D341Med (cell line): Measurements from ENCODE around the gene CELA3B.
"Not testable (repeated sequence)": the region's sequence is repeated elsewhere in the genome, so short reads cannot be mapped to it uniquely, and the experiment has no call there.

Experiments
- DNase-seq: peaks from one replicate; pipeline ENCODE4 v3.0.0; 2012; ENCODE audit warnings: low spot score

Gene CELA3B

DNA sequence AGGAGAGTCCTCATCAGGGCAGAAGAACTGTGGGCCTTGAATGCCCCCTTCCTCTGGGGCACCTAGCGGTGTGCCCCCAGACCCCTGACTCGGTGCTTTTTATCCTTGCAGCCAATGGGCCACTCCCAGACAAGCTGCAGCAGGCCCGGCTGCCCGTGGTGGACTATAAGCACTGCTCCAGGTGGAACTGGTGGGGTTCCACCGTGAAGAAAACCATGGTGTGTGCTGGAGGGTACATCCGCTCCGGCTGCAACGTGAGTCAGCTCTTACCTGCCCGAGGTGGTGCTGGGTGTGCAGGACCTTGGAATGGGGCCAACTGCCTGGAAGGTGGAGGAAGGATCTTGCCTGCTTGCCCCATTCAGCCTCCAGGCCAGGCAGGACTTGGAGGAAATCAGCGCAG lies 30.4 kb downstream of the CELA3B start:
- not testable (repeated sequence) for DNase-seq

DNA sequence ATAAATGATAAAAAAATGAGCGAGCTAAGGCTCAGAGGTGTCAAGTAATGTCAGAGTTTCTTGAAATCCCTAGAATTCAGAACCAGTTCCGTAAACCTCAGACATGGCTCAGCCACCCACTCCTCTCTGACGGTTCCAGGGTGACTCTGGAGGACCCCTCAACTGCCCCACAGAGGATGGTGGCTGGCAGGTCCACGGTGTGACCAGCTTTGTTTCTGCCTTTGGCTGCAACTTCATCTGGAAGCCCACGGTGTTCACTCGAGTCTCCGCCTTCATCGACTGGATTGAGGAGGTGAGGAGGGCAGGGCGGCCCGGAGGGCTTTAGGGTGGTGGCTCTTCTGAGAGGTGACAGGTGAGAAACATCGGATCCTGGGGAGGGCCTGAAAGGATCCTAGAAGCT lies 32.7 kb downstream of the CELA3B start:
- not testable (repeated sequence) for DNase-seq

DNA sequence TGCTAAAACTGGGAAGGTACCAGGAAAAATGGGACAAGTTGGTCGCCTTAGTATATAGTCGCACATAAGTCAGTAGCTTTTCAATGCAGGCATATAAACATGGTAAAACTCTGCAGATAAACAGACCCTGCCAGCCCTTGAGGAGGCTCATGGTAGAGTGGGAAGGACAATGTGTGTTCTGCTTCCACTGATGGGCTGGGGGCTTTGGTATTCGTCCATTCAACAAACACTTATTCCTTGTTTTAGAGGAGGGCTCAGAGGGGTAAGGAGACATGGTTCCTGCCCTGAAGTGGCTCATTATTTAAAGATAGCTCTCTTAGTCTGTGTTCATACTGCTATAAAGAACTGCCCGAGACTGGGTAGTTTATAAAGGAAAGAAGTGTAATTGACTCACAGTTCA lies 35.9 kb downstream of the CELA3B start:
- not testable (repeated sequence) for DNase-seq

DNA sequence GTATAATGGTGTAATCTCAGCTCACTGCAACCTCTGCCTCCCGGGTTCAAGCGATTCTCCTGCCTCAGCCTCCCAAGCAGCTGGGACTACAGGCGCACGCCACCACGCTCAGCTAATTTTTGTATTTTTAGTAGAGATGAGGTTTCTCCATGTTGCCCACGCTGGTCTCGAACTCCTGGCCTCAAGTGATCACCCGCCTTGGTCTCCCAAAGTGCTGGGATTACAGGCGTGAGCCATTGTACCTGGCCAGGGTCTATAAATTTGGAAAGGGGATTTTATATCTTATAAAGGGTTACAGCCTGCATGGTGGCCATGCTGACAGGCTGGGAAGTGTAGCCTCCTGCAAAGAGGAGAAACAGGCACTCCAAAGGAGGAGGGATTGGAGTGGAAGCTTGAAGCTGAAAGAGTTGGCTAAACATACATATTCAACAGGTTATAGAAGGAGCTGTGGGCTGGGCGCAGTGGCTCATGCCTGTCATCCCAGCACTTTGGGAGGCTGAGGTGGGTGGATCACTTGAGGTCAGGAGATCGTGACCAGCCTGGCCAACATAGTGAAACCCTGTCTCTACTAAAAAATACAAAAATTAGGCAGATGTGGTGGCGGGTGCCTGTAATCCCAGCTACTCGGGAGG lies 37.9 kb downstream of the CELA3B start:
- DNase-seq, result not testable (repeated sequence)

DNA sequence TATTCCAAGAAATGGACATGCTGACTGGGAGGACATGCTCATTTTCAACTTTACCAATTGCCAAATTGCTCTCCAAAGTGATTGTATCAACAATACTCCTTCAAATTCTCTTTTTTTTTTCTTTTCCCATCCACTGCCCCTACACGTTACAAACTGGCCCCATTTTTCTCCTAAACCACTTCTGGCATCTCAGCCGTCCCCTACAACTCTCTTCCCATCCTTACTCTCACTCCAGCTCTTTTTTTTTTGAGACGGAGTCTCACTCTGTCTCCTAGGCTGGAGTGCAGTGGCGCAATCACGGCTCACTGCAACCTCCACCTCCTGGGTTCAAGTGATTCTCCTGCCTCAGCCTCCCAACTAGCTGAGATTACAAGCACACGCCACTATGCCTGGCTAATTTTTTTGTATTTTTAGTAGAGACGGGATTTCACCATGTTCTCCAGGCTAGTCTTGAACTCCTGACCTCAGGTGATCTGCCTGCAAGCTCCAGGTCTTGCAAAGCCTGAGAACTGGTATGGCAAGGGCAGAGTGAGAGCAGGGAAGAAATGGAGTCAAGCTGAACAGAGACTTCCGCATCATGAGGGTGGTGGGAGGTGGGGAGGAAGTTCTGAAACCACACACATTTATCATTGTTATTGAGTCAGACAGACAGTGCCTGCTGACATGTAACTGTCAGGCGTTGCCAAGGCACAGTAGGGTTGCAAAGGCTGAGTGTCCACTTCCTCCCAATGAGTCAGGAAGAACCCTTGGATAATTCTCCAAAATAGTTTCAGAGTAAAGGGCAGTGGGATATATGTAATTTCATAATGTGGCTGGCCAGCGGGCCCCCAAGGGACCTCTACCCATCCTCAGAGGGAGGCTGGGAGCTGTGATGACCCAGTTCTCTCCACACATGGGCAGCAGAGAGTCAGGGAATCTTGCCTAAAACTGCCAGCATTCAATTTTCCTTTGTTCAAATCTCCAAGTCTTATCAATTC lies 42.0 kb downstream of the CELA3B start:
- DNase-seq, result no peak

DNA sequence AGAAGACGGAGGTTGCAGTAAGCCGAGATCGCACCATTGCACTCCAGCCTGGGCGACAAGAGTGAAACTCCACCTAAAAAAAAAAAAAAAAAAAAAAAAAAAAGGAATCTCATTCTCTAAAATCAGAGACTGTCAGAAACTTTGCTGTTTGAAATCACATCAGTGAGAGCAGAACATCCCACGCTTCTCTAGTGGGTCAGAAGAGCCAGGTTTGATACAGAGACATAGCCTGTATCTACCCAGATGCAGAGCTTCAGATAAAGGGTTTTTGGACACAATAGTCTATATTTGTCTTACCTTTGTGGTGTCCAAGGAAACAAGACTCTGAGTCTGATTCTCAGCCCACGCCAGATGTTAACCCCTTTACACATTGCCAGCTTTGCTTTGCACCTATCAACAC lies 44.2 kb downstream of the CELA3B start:
- DNase-seq, result no peak

DNA sequence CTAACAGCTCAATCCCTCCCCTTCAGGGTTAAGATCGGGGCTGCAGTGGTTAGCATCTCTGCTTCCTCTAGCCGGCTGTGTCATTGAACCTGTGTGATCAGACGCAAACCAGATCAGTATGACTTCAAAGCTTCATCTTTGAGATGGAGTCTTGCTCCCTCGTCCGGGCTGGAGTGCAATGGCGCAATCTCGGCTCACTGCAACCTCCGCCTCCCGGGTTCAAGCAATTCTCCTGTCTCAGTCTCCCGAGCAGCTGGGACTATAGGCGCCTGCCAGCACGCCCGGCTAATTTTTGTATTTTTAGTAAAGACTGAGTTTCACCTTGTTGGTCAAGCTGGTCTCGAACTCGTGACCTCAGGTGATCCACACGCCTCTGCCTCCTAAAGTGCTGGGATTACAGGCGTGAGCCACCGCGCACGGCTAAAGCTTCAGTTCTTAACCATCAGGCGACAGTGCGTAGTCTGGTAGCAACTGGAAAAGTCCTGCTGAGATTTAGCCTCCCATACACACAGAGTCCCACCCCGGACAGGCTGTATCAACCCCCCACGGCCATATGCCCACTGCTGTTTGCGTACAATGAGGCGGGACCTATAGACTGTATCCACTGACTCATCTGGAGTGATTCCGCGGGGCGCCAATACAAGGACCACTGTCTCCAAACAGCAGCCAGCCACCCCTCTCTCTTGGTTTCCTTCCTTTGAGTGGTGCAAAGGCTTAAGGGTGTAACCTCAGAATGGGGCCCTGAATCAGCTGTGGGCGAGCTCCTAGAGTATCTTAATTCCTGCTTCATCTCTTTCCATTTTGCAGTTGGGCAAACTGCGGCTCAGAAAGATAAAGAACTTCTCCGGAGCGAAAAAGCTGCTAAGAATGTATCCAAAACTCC lies 47.9 kb downstream of the CELA3B start:
- DNase-seq, result peak; percentile 75

DNA sequence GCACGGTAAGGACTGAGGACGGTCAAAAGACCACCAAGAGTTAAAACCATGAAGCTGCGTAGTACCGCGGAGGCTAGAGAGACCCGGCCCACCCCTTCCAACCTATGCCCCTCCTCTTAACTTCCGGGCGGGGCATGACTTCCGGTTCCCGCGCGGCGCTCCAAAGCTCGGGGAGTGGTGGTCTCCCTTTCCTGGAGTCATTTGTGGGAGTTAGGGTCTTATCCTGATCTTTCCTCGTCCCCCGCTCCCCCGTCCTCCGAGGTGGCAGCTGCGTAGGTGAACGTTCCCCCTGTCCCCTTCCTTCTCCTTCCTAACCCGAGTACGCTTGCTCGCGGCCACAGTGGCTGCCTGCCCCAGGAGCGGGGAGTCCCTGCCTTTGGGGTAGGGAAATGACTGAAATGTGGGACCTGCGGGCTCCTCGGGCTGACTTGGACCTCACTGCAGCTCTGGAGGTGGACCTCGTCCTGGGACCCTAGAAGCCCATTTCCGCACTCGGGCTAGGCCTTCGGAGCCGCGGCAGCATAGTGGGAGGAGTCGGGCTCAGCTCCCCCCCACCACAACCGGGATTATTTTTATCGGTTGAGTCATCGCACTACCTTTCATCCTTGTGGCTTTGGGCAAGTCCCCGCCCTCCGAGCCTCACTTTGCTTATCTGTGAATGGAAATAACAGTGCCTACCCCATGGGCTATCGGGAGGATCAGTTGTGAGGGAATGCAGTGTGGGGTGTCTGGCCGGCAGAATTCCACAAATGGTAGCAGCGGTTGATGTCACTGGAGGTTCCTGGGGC lies 48.7 kb downstream of the CELA3B start:
- DNase-seq, result peak; percentile 88

DNA sequence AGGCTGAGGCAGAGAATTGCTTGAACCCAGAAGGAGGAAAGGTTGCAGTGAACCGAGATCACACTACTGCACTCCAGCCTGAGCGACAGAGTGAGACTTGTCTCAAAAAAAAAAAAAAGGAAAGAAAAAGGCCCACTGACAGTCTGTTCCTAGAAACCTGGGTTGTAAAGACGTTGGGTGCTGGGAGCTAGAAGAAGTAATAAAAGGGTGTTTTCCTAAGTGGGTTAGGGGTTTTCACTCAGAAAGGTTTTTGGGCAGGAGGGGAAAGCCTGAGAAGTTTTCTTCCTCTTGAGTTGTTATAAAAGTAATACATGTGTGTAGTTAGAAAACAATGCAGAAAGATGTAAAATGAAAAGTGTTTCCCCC lies 50.1 kb downstream of the CELA3B start:
- no peak for DNase-seq

DNA sequence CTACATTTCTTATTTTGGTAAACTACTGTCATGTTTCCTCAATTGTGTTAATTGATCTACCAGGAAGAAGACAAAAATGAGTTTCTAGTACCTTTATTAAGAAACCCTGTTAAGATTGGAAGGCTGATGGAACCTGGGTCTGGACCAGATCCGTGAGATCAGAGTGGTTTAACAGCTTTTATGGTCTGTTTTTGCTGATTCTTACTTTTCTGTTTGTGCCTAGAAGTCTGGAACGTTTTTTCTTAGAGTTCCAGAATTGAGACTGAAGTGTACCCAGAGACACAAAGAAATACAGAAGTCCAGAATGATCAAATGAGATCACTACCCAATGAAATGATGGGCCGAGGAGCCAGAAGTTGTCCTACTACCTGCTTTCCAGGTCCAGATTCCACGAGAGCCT lies 53.2 kb downstream of the CELA3B start:
- DNase-seq, result no peak

DNA sequence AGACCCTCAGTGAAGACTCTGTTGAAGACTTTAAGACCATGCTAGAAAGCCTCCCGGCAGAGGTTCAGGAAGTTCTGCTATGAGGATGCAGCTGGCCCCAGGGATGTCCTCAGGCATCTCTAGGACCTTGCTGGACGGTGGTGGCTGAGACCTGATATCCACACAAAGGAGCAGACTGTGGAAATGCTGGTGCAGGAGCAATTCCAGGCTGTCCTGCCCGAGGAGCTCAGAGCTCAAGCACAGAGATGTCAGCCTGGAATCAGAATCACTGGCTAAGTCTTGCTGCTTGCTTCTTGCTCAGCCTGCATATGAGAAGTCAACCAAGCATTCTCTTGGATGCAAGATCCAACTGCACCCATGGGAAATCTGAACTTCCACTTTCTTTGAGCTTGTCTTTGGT lies 53.7 kb downstream of the CELA3B start:
- no peak for DNase-seq

DNA sequence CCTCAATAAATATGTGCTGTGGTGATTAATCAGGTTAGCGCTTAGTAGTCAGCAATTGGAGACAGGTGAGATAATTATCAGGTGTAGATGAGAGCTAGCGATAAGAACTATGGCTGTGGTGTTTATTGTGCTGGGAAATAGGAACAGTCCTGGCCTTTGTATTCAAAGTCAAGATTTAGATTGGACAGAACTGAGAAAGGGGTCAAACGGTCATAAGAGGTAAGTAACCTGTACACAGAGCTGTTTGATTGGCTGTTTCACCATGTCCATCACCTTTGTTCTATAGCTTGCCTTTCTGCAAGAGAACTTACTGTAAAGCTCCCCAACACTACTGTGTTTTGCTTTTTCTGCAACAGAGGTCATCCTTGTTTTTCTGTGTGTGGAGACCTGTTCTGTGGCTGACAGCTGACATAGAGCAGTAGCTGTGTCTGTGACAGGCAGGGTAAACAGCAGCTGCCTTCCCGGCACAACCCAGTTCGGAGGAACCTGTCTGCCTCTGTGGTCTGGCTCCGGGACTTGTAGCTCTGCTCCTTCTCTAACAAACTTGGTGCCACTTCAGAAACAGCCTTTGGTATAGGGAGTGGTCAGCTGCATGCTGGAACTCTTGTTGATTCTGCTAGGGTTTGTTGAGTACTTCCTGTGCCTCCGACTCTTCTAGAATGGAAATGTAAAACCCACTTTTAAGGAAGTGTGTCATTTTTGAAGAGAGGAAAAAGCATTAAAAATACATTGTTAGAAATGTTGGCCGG lies 54.6 kb downstream of the CELA3B start:
- DNase-seq, result no peak

DNA sequence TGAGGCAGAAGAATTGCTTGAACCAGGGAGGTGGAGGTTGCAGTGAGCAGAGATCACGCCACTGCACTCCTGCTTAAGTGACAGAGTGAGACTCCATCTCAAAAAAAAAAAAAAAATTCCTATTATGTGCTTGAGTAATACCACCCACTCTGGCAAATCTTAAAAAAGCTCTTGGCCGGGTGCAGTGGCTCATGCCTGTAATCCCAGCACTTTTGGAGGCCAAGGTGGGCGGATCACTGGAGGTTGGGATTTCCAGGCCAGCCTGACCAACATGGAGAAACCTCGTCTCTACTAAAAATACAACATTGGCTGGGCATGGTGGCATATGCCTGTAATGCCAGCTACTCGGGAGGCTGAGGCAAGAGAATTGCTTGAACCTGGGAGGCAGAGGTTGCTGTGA lies 58.0 kb downstream of the CELA3B start:
- DNase-seq, result not testable (repeated sequence)

DNA sequence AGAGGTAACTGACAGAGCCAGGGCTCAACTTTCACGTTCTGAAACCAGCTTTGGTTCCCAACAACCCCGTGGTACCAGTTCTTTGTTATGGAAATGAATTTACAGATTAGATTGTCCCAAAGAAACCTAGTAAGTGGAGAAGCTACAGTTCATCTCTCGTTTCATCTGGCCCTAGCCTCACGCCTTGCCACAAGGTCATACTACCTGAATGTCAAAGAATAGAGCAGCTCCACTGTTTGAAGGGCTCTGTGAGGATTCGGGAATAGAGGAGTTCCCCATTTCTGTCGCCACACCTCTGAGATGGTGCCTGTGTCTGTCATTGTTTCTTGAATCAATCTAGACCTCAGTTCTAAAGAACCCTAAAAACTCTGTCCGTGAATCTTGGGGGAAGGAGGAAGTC lies 60.7 kb downstream of the CELA3B start:
- no peak for DNase-seq

DNA sequence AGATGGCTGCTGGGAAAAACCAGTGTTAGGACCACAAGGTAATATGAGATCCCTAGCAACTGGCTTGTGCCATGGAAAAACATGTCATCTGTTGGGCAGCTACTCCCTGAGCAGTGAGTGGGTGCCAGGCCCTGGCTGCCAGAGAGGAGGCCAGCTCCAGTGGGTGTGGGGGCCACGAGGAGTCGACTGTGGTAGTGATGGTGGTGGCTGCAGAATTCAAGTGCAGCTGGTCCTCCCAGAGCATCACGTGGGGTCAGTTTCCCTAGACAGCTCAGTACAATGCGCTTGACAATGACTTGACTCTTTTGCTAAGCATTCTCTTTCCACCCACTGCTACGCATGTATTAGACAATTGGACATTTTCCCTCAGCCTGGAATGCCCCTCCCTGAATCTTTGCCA lies 61.2 kb downstream of the CELA3B start:
- no peak for DNase-seq
